DMS53 treated with DMSO at 0.1 percent for 48 hours (cell line): ENCODE data around the gene NRXN3.

Source experiments
- DNase-seq: peaks from one replicate; lab custom pipeline; 2025; ENCODE audit not compliant: unreplicated experiment; lab: John Stamatoyannopoulos, UW

The NRXN3 gene

GRCh38 chr14:79552778-79553177 is 1382.6 kb downstream of the NRXN3 start:
- DNase-seq: no peak

- no peak for DNase-seq
These were observed 1384.6 kb downstream of the NRXN3 start for GRCh38 chr14:79554816-79555215.

- DNase-seq: no peak
These were observed 1385.3 kb downstream of the NRXN3 start for GRCh38 chr14:79555429-79555828.

- no peak for DNase-seq
These were observed 1387.1 kb downstream of the NRXN3 start for GRCh38 chr14:79557309-79557708.

GRCh38 chr14:79562185-79562584 is 1392.0 kb downstream of the NRXN3 start:
- no peak for DNase-seq

- no peak for DNase-seq
These were observed 1394.2 kb downstream of the NRXN3 start for GRCh38 chr14:79564371-79564770.

- no peak for DNase-seq
These were observed 1397.1 kb downstream of the NRXN3 start for GRCh38 chr14:79567306-79567705.

GRCh38 chr14:79568594-79568993 is 1398.4 kb downstream of the NRXN3 start:
- no peak for DNase-seq

GRCh38 chr14:79569072-79569471 is 1398.9 kb downstream of the NRXN3 start:
- no peak for DNase-seq

GRCh38 chr14:79570648-79571047 is 1400.5 kb downstream of the NRXN3 start:
- DNase-seq: no peak

GRCh38 chr14:79571366-79571765 is 1401.2 kb downstream of the NRXN3 start:
- DNase-seq: no peak

- DNase-seq: no peak
These were observed 1403.3 kb downstream of the NRXN3 start for GRCh38 chr14:79573486-79573885.

GRCh38 chr14:79575032-79575431 is 1404.9 kb downstream of the NRXN3 start:
- DNase-seq: no peak

GRCh38 chr14:79576424-79576823 is 1406.3 kb downstream of the NRXN3 start:
- no peak for DNase-seq

- no peak for DNase-seq
These were observed 1408.3 kb downstream of the NRXN3 start for GRCh38 chr14:79578470-79578869.

GRCh38 chr14:79580414-79580813 is 1410.2 kb downstream of the NRXN3 start:
- DNase-seq: no peak

- DNase-seq: no peak
These were observed 1410.7 kb downstream of the NRXN3 start for GRCh38 chr14:79580906-79581305.

- no peak for DNase-seq
These were observed 1411.9 kb downstream of the NRXN3 start for GRCh38 chr14:79581912-79582576.

- no peak for DNase-seq
These were observed 1413.7 kb downstream of the NRXN3 start for GRCh38 chr14:79583738-79584408.

GRCh38 chr14:79584679-79585078 is 1414.5 kb downstream of the NRXN3 start:
- no peak for DNase-seq

GRCh38 chr14:79585845-79586244 is 1415.7 kb downstream of the NRXN3 start:
- DNase-seq: no peak

GRCh38 chr14:79586416-79586815 is 1416.2 kb downstream of the NRXN3 start:
- DNase-seq: no peak
